Kidney (tissue), 14 donors: Measurements from ENCODE around the gene VWC2. TPM values are rescaled to one million over a fixed set of nuclear protein-coding genes. Genes with fewer than 3 reads are reported as not detected.
A peak's percentile ranks its signal among the peaks of the same experiment; 100 is the strongest.

Source experiments
- DNase-seq, 5 donors: peaks; one replicate each; pipeline ENCODE4 v3.0.0-alpha.2; 2013 to 2020
- FAIRE-seq: peaks from 2 replicates; lab custom pipeline; 2012; peaks lifted over from hg19 to GRCh38; lab: Jason Lieb, UNC
- H3K27ac ChIP-seq, 2 donors: one replicate each; pipeline ENCODE4 v1.7.0; 2013; ENCODE audit warnings: low read depth in 2 of 2, low read length in 2 of 2, inconsistent platforms in 1 of 2
- H3K27me3 ChIP-seq: one replicate; pipeline ENCODE4 v1.7.1; 2013; ENCODE audit warnings: low read length, inconsistent platforms; ENCODE audit not compliant: control insufficient read depth, insufficient read depth
- H3K36me3 ChIP-seq, 3 donors: one replicate each; pipeline versions ENCODE4 v1.7.0 to v1.7.1; 2013; ENCODE audit warnings: low read length in 3 of 3, control low read depth in 1 of 3, inconsistent platforms in 1 of 3; ENCODE audit not compliant: insufficient read depth in 3 of 3, control insufficient read depth in 2 of 3
- H3K4me1 ChIP-seq, 3 donors: one replicate each; pipeline versions ENCODE4 v1.7.0 to v1.7.1; 2013; ENCODE audit warnings: low read length in 3 of 3, inconsistent platforms in 1 of 3, low read depth in 1 of 3; ENCODE audit not compliant: control insufficient read depth in 2 of 3, insufficient read depth in 2 of 3
- H3K4me3 ChIP-seq, 3 donors: one replicate each; pipeline versions ENCODE4 v1.7.0 to v1.8.1; 2013; ENCODE audit warnings: low read length in 3 of 3, control low read depth in 1 of 3, inconsistent platforms in 1 of 3
- H3K9ac ChIP-seq, 3 donors: one replicate each; pipeline versions ENCODE4 v1.7.0 to v1.7.1; 2013; ENCODE audit warnings: low read length in 3 of 3, control low read depth in 1 of 3, inconsistent platforms in 1 of 3
- H3K9me3 ChIP-seq, 3 donors: one replicate each; pipeline versions ENCODE4 v1.7.0 to v1.7.1; 2013; ENCODE audit warnings: low read length in 3 of 3, control low read depth in 1 of 3, inconsistent platforms in 1 of 3; ENCODE audit not compliant: control insufficient read depth in 2 of 3, insufficient read depth in 1 of 3
- intact Hi-C: fragments of 100-400 bp; cut with DNase I; formaldehyde crosslinking; loops from one replicate; pipeline ENCODE4 v1.11.1; 2022
- polyA plus RNA-seq: library from polyadenylated mRNA; stranded (reverse); fragments of 350-450 nt; fragmentation: Illumina TruSeq; extraction: RNeasy Lipid Tissue Mini Kit (QIAGEN cat#74804); gene quantifications from one replicate; pipeline ENCODE4 v1.2.3, GENCODE V29; 2014; ENCODE audit warnings: low read depth, low replicate concordance; ENCODE audit not compliant: insufficient read depth
- total RNA-seq: library from RNA; stranded (reverse); fragmentation: NEBNext Ultra II Directional; extraction: Animal tissue kit (Norgen Biotek cat#: 25700); gene quantifications from one replicate; pipeline ENCODE4 v1.2.1, GENCODE V29; 2021
- TF ChIP-seq, protein P1 (sequence below): IDR thresholded peaks from 3 replicates; pipeline ENCODE4 v1.5.1; 2012; ENCODE audit warnings: mild to moderate bottlenecking, moderate library complexity, borderline replicate concordance; ENCODE audit not compliant: insufficient read depth; ENCODE audit errors: extremely low read depth
- donor health status: control.
- donor health status: control.
- donor health status: control.
- donor health status: control.
- donor health status: control.
- donor health status: DM: yes; HTN: yes; CAD: no.
- donor health status: Normal renal cell carcinoma (clear cell type).

VWC2 gene
- total and polyA plus RNA-seq, 2 donors from 2014 or later, result 0.06 to 0.13 TPM

DNA sequence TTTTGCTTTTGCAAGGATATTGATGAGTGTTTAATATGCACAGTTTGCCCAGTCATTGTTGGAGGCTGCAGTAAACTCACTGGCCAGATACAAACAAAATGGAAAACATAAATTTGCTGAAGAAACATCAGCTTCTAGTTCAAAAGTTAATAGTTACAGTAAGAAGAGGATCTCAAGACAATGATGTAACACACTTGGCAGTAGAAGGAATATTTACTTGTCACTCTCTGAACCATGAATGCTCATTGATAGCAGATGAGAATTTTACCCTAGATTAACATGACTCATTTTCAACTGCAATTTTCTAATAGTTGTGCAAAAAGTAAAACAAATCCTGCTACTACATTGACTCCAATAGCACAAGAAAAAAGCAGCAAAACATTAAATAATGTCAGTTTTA lies 47.7 kb downstream of the VWC2 start:
- TF ChIP-seq, protein P1, sequence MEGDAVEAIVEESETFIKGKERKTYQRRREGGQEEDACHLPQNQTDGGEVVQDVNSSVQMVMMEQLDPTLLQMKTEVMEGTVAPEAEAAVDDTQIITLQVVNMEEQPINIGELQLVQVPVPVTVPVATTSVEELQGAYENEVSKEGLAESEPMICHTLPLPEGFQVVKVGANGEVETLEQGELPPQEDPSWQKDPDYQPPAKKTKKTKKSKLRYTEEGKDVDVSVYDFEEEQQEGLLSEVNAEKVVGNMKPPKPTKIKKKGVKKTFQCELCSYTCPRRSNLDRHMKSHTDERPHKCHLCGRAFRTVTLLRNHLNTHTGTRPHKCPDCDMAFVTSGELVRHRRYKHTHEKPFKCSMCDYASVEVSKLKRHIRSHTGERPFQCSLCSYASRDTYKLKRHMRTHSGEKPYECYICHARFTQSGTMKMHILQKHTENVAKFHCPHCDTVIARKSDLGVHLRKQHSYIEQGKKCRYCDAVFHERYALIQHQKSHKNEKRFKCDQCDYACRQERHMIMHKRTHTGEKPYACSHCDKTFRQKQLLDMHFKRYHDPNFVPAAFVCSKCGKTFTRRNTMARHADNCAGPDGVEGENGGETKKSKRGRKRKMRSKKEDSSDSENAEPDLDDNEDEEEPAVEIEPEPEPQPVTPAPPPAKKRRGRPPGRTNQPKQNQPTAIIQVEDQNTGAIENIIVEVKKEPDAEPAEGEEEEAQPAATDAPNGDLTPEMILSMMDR, result no peak
- FAIRE-seq (no peak), DNase-seq (no peak)
- no peaks in the 10 kb centered on the region for H3K27me3 ChIP-seq
- H3K27ac ChIP-seq, result no peak overlapping the region
- H3K4me3 ChIP-seq, result no peak overlapping the region
- intact Hi-C loops, result no loop called here
- no peaks in the 10 kb centered on the region for H3K4me1 ChIP-seq
- H3K9me3 ChIP-seq, result no peaks in the 10 kb centered on the region
- H3K36me3 ChIP-seq, result no peaks in the 10 kb centered on the region
- no peak overlapping the region for H3K9ac ChIP-seq

DNA sequence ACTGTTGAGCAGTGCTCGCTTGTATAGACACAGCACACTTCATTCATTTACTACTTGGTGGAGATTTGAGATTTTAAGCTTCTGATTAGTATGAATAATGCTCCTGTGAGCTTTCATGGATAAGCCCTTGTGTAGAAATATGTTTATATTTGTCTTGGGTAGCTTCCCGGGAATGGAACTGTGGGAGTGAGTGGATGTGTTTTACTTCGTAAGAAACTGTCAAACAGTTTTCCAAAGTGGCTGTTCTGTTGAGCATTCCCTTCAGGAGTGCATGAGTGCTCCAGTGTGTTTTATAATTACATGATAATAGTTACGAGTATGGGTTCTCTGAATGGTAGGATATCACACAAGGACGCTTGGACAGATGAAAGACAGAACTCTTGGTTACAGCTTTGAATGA lies 49.4 kb downstream of the VWC2 start:
- Histone ChIP-seq H3K9me3 (no peaks in the 10 kb centered on the region), H3K4me1 (no peaks in the 10 kb centered on the region), H3K4me3 (no peak overlapping the region), H3K36me3 (no peaks in the 10 kb centered on the region), H3K27me3 (no peaks in the 10 kb centered on the region), H3K27ac (no peak overlapping the region), H3K9ac (no peak overlapping the region)
- intact Hi-C loops, result no loop called here
- FAIRE-seq (no peak), DNase-seq (peak in 2 of 5 donors; percentile 63 to 87)
- TF ChIP-seq, protein P1, result no peak

DNA sequence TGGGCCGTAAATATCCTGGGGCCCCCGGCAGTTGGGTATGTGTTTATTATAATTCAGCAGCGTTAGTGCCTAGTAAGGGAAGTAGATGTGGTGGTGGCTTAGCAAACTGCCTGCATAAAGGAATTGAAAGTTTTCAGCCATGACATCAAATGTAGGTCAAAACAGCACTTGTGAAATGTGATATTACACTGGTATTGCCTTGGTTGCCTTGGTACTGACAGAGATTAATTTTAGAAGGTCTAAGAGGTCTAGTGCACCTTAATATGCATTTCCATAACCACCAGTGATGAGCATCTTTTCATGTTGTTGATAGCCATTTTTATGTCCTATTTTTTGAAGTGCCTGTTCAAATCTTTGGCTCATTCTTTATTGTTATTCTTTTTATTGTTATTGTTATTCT lies 50.1 kb downstream of the VWC2 start:
- DNase-seq (no peak), FAIRE-seq (no peak)
- no peak overlapping the region for H3K9ac ChIP-seq
- H3K4me1 ChIP-seq, result no peaks in the 10 kb centered on the region
- TF ChIP-seq, protein P1, result no peak
- H3K27me3 ChIP-seq, result no peaks in the 10 kb centered on the region
- H3K27ac ChIP-seq, result no peak overlapping the region
- H3K9me3 ChIP-seq, result no peaks in the 10 kb centered on the region
- H3K36me3 ChIP-seq, result no peaks in the 10 kb centered on the region
- intact Hi-C loops, result no loop called here
- no peak overlapping the region for H3K4me3 ChIP-seq
